ENCODE measurements around the gene TMBIM1. TPM values are rescaled to one million over a fixed set of nuclear protein-coding genes. Genes with fewer than 3 reads are reported as not detected.

TMBIM1 gene
- total RNA-seq, 1 experiment from 2014 or later = 168 TPM

GRCh38 chr2:218322768-218323525, 30.6 kb upstream of the TMBIM1 start:
- peak; percentile 86 to 88 for DNase-seq
- peaks cover 15% of the 10 kb centered on the region for H3K4me1 Mint-ChIP-seq (ENCODE audit: low read depth, unreplicated experiment)
- intact Hi-C loops (cut with micrococcal nuclease; ENCODE audit: unreplicated experiment) = loop anchor here (1.0 kb wide), 1 partner anchor 11 kb away; no protein-coding TSS in a partner anchor

DNA sequence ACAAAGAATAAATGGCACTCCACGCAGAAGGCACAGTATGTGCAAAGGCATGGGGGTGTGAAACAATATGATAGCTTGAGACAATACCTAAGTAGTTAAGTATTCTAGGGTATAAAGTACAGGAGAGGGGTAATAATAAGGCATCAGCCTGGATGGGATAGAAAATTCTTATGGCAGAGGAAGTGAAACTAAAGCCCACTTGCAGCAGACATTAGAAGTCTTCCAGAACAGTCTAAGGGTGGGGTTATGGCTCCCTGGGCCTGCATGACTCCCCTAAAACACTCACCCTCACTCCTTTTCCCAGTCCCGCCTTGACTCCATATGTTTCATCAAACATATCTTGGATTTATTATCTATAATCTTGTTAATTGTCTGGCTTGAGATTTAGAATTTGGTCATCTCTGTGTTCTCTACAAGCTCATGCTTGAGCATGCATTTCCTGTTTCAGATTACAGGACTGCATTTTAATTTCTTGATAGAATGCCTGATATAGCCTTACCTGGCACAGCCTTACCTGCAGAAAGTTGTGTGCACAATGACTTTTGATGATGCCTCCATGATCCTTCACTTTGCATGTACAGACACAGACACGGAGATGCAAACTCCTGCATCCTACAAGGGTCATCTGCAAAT, 28.5 kb upstream of the TMBIM1 start:
- H3K27me3 Mint-ChIP-seq (ENCODE audit: insufficient read depth, unreplicated experiment) = no peaks in the 10 kb centered on the region
- H3K9me3 Mint-ChIP-seq (ENCODE audit: unreplicated experiment) = no peaks in the 10 kb centered on the region
- no peak overlapping the region for H3K4me3 ChIP-seq (ENCODE audit: low read depth, low read length)
- no TSS peak for BruUV-seq (replicated peaks)
- TF ChIP-seq, protein P1, sequence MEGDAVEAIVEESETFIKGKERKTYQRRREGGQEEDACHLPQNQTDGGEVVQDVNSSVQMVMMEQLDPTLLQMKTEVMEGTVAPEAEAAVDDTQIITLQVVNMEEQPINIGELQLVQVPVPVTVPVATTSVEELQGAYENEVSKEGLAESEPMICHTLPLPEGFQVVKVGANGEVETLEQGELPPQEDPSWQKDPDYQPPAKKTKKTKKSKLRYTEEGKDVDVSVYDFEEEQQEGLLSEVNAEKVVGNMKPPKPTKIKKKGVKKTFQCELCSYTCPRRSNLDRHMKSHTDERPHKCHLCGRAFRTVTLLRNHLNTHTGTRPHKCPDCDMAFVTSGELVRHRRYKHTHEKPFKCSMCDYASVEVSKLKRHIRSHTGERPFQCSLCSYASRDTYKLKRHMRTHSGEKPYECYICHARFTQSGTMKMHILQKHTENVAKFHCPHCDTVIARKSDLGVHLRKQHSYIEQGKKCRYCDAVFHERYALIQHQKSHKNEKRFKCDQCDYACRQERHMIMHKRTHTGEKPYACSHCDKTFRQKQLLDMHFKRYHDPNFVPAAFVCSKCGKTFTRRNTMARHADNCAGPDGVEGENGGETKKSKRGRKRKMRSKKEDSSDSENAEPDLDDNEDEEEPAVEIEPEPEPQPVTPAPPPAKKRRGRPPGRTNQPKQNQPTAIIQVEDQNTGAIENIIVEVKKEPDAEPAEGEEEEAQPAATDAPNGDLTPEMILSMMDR (IDR thresholded peaks at IDR 0.05; ENCODE audit: insufficient read depth in 1 of 2, low read depth in 1 of 2, low read length in 1 of 2, severe bottlenecking in 1 of 2, unreplicated experiment in 1 of 2) = no peak
- ChIA-PET CTCF (no interaction called here), POLR2A (no interaction called here)
- H3K36me3 ChIP-seq (ENCODE audit: control insufficient read depth, insufficient read depth, low read length) = no peaks in the 10 kb centered on the region
- no peak overlapping the region for H3K27ac Mint-ChIP-seq (ENCODE audit: unreplicated experiment)
- H3K36me3 Mint-ChIP-seq (ENCODE audit: insufficient read depth, unreplicated experiment) = peaks cover 8% of the 10 kb centered on the region
- DNase-seq = no peak
- intact Hi-C loops (cut with micrococcal nuclease; ENCODE audit: unreplicated experiment) = no loop called here
- H3K27me3 ChIP-seq (replicated peaks; ENCODE audit: control insufficient read depth, insufficient read depth, low read length) = no peaks in the 10 kb centered on the region
- no peak overlapping the region for H3K4me3 Mint-ChIP-seq (ENCODE audit: unreplicated experiment)
- peaks cover 31% of the 10 kb centered on the region for H3K4me1 Mint-ChIP-seq (ENCODE audit: low read depth, unreplicated experiment)
- H3K4me1 ChIP-seq = peaks cover 37% of the 10 kb centered on the region
- H3K9me3 ChIP-seq = no peaks in the 10 kb centered on the region

More at GRCh38 chr2:218322768-218323525, 30.6 kb upstream of the TMBIM1 start:
- ChIA-PET POLR2A (interaction anchor here (0.6 to 1.6 kb wide), 6 partner anchors 11 to 772 kb away, joined by 3 to 13 read pairs (median 5); partner anchors contain the start of genes BCS1L and ZNF142), CTCF (interaction anchor here (0.5 to 2.0 kb wide), 5 partner anchors 11 to 304 kb away, joined by 3 to 9 read pairs (median 4); no protein-coding TSS in a partner anchor)
- no peaks in the 10 kb centered on the region for H3K27me3 Mint-ChIP-seq (ENCODE audit: insufficient read depth, unreplicated experiment)
- H3K4me3 Mint-ChIP-seq (ENCODE audit: unreplicated experiment) = peak overlapping the region; percentile 92
- BruUV-seq (replicated peaks) = no TSS peak
- Histone ChIP-seq H3K4me3 (ENCODE audit: low read depth, low read length) (peak overlapping the region; percentile 66), H3K27me3 (replicated peaks; ENCODE audit: control insufficient read depth, insufficient read depth, low read length) (no peaks in the 10 kb centered on the region), H3K4me1 (peaks cover 21% of the 10 kb centered on the region), H3K9me3 (no peaks in the 10 kb centered on the region), H3K36me3 (ENCODE audit: control insufficient read depth, insufficient read depth, low read length) (peaks cover 2% of the 10 kb centered on the region; the same call in 1 of the 2 replicates)
- H3K27ac Mint-ChIP-seq (ENCODE audit: unreplicated experiment) = peak overlapping the region; percentile 85
- TF ChIP-seq, protein P1 (IDR thresholded peaks at IDR 0.05; ENCODE audit: insufficient read depth in 1 of 2, low read depth in 1 of 2, low read length in 1 of 2, severe bottlenecking in 1 of 2, unreplicated experiment in 1 of 2) = no peak
- no peaks in the 10 kb centered on the region for H3K9me3 Mint-ChIP-seq (ENCODE audit: unreplicated experiment)
- H3K36me3 Mint-ChIP-seq (ENCODE audit: insufficient read depth, unreplicated experiment) = peaks cover 8% of the 10 kb centered on the region

DNA sequence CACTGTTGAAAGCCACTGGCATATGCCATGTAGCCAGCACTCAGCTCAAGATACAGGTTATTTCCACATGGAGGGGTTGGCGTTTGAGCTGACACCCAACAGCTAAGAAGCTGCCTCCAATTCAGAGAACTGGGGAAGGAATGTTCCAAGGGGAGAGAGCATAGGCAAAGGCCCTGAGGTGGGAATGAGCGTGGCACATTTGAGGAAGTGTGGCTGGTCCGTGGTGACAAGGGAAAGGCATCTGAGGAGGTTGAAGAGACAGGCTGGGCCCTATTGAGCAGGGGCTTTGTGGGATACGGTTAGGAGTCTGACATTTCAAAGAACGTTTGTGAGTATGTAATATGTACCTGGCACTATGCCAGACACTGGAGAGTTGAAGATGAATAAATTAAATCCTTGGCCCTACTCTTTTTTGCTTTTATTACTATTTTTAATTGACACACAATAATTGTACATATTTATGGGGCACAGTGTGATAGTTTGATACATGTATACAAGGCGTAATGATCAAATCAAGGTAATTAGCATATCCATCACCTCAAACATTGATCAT, 27.6 kb upstream of the TMBIM1 start:
- H3K27me3 ChIP-seq (replicated peaks; ENCODE audit: control insufficient read depth, insufficient read depth, low read length) = no peaks in the 10 kb centered on the region
- CTCF ChIA-PET = no interaction called here
- no TSS peak for BruUV-seq (replicated peaks)
- Mint-ChIP-seq H3K36me3 (ENCODE audit: insufficient read depth, unreplicated experiment) (peaks cover 8% of the 10 kb centered on the region), H3K4me1 (ENCODE audit: low read depth, unreplicated experiment) (peaks cover 31% of the 10 kb centered on the region), H3K9me3 (ENCODE audit: unreplicated experiment) (peaks cover 5% of the 10 kb centered on the region), H3K4me3 (ENCODE audit: unreplicated experiment) (no peak overlapping the region), H3K27me3 (ENCODE audit: insufficient read depth, unreplicated experiment) (no peaks in the 10 kb centered on the region), H3K27ac (ENCODE audit: unreplicated experiment) (no peak overlapping the region)
- POLR2A ChIA-PET = no interaction called here
- intact Hi-C loops (cut with micrococcal nuclease; ENCODE audit: unreplicated experiment) = no loop called here
- no peak overlapping the region for H3K4me3 ChIP-seq (ENCODE audit: low read depth, low read length)
- TF ChIP-seq, protein P1 (IDR thresholded peaks at IDR 0.05; ENCODE audit: insufficient read depth in 1 of 2, low read depth in 1 of 2, low read length in 1 of 2, severe bottlenecking in 1 of 2, unreplicated experiment in 1 of 2) = no peak
- no peaks in the 10 kb centered on the region for H3K36me3 ChIP-seq (ENCODE audit: control insufficient read depth, insufficient read depth, low read length)
- H3K4me1 ChIP-seq = peaks cover 36% of the 10 kb centered on the region
- DNase-seq = no peak
- H3K9me3 ChIP-seq = no peaks in the 10 kb centered on the region

Measured in Caco-2 (cell line).